Hematopoietic multipotent progenitor cell treated with erythropoietin and hydrocortisone succinate and interleukin-3 and kit ligand, for 17 days (in vitro differentiated cells): Measurements from ENCODE around the gene LDLRAD4.

Source experiments
- DNase-seq: peaks from one replicate; pipeline ENCODE4 v3.0.0-alpha.2; 2015; ENCODE audit warnings: low spot score

Gene LDLRAD4

DNA sequence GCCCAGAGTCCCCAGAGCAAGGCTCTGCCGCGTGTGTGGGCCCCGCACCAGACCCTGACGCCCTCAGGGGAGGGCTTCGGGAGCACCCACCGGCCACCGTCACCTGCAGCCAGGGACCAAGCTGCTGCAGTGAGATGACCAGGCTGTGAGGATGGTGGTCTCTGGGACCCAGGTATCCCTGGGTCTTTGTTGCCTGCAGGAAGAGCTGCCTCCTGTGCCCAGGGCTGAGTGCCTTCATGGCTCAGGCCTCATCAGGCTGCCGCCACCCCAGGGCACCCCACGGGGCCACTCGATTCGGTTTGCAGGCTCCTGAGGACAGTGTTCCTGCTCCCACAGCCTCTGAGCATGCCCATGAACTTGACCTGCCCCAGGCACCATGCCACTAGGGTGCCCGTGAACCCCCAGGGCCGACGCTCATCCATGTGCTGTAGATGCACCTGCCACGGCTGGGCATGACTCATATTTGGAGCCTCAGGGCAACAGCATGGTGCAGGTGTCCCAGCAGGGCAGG, 398.0 kb downstream of the LDLRAD4 start:
- DNase-seq: no peak

- no peak for DNase-seq
Observed at GRCh38 chr18:13617826-13618515, 399.4 kb downstream of the LDLRAD4 start.

- DNase-seq: no peak
Observed at GRCh38 chr18:13618760-13619438, 400.3 kb downstream of the LDLRAD4 start.

DNA sequence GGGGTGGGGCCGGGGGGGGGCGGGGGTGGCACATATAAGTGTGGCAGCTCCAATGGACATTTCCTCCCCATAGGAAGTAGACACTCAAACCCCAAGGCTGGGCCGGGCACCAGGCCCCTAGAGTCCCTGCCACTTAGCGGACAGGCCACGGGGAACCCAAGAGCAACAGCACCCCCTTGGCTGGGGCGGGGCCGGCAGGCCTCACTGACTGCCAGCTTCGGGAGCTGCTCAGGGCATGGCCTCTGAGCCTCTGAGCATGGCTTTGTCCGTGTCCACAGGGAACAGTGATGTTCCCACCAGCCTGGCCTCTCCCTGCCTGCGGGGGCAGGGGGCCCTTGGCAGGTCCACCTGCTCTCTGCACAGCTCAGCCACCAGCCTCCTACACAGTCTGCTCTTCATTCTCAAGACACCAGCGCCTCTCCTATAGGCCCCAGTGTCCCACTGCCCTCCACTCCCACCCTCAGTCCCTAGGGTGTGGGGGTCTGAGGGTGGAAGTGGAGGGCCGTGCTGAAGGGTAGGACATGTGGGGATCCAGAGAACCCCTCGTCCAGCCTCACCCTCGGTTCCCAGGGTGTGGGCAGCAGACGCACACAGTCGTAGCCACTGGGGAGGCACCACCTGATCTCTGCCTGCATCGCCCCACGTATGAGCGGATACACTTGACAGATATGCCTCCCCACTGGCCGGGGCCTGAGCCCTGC, 401.1 kb downstream of the LDLRAD4 start:
- DNase-seq: no peak

DNA sequence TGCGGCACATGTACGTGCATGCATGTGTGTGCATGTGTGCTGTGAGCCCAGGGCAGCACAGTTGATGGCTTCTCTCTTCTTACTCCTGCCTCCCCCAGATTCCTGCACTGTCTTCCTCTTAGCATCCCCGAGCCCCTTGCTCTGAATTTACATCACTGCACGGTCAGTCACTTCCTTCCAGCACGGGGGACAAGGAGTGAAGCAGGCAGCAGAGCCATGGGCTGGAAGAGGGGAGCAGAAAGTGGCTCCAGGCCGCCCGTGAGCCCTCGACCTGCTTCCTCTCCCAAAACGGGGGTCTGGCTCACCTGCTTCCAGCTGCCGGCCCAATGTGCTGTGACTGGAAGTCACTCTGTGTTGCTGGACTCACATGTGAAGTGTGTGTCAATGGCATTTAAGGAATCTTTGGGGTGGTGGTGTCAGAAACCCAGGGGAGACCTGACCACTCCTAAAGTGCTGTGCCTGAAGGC, 401.7 kb downstream of the LDLRAD4 start:
- DNase-seq: no peak

GRCh38 chr18:13620818-13621445, 402.4 kb downstream of the LDLRAD4 start:
- no peak for DNase-seq

DNA sequence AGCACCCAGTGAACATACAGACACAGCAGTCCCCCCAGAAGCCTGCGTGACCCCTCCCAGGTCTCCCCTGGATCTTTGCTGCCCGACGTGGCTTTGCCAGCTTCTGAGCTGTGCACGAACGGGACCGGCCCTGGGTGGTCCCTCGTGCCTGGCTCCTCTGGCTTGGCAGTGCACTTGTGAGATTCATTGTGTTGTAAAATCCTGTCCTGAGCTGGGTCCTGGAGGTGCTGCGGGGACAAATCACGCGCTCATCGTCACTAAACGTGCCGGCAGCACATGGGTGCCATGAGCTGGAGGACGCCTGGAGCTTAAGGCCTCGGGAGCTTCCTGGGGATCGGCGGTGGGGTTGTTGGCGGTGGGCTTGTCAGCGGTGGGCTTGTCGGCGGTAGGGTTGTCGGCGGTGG, 402.9 kb downstream of the LDLRAD4 start:
- DNase-seq: no peak

DNA sequence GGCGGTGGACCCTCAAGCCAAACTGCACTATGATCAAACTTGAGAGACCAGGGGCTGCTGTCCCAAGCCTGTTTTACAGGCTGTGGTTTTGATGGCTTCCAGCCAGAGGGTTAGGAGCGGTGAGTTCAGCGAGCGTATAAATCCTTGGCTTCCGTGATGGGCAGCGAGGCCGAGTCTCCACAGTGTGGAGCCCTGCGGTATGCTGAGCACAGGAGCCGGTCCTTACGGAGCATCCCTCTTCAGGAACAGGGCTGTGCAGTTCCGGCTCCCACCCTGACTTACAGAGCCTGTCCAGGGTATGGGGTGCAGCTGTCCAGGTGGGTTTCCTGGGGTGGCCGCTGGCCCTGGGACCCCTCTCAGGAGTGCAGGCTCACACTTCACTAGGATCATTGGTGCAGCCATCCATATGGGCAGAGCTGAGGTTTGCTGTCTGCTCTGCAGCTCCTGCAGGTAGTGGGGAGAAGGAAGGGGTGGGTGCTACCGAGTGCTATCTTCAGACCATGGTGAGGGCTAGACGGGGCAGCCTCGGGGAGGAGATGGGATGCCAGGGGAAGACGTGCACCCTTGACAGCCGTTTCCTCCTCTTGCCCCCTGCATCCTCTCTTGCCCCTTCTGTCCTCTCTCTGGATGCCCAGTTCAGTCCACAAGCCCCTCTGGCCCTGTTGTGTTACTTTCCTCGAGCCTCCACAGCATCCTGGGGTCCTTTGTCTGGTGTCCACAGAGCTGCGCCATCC, 403.5 kb downstream of the LDLRAD4 start:
- DNase-seq: no peak

DNA sequence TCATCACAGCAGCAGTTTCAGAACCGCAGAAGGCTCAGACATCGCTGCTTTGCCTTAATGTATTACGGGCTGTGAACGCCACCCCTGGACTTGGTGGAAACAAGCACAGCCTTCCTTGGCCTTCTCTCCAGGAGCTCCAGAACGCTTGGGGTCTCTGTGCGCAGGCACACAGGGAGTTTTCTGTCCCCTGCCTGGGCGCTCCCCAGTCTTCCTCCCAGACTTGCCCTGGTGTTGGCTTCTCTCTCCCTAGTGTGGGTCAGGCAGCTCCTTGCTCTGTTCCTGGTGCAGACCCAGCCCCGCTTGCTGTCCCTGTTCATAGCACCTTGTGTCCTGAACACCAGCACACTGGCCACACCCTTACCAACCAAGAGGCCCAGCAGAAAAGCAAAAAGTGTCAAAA, 404.2 kb downstream of the LDLRAD4 start:
- no peak for DNase-seq

GRCh38 chr18:13623348-13623747, 404.8 kb downstream of the LDLRAD4 start:
- DNase-seq: no peak

DNA sequence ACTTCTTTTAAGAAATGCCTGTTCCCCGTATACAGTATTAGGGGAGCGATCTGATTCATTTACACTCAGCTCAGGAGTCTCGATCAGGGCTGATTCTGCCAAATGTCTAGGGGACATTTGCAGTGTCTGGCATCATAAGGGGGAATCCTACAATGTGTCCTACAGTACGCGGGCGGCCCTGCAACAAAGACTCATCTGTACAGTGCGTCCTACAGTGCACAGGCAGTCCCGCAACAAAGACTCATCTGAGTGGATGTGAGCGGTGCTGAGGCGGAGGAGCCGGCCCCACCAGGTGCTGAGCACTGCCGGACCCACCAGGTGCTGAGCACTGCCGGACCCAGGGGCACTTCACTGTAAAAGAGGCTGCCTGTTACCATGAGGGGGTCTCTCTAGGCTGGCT, 405.3 kb downstream of the LDLRAD4 start:
- no peak for DNase-seq

DNA sequence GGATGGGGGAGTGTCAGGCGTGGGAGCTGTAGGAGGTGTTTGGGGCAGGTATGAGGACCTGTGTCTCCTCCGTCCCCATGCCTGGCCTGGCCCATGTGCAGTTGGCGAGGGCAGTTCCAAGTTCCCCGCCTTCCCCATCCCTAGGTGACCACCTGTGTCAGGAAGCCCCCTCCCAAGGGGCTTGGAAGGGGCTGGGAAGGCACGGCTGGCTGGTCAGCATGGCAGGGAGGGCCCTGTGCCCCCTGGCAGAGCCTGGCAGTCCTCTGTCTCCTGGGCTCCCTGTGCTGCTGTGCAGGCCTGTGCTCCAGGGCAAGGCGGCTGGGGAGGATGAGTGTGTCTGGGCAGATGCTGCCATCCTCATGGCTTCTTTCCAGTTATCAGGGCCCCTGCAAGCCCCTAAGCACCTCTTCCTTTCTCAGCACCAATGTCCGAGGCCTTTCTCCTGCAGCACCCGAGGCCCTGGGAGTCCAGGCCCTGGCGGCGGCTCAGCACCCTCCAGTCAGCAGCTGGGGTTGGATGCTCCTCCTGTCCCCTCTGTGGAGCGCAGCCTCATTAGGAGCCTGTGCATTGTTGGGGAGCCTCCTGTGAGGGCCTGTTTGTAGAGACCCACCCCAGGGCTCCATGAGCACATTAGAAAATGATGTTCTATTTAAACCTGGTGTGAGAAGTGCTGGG, 406.1 kb downstream of the LDLRAD4 start:
- DNase-seq: no peak

DNA sequence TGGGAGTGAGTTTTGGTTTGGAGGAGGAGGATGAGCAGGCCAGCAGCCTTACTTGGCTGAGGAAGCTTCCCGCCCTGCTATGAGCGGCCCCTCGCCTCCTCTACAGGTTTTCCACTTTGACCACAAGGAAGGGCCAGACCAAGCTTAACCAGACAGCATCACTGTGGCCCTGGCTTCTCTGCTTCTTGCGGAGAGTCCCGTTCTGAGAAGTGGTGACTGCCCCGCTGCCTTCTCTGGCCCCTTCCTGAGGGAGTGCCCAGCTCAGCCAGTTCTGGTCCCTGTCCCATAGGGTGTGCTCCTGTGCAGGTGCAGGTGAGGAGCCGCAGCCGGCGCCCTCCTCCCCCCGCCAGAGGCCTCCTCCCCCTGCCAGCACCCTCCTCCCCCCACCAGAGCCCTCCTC, 406.8 kb downstream of the LDLRAD4 start:
- DNase-seq: no peak

GRCh38 chr18:13625843-13626543, 407.4 kb downstream of the LDLRAD4 start:
- DNase-seq: no peak

DNA sequence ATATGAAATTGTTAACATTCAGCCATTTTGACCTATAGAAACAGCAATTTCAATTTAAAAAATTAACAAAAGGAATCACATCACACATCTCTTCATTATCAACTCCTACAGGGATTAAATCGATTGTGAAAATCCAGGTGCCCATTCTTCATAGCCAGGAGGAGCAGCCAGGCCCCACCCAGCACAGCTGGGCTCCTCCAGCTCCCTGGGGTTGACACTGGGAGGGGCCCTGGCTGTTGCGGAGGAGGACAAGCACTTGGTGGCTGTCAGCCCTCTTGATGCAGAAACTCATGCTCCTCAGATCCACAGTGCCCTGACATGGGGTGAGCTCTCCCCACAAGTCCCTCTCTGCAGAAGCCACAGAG, 408.0 kb downstream of the LDLRAD4 start:
- DNase-seq: no peak

- DNase-seq: no peak
Observed at GRCh38 chr18:13627639-13628038, 409.1 kb downstream of the LDLRAD4 start.

GRCh38 chr18:13628211-13628610, 409.7 kb downstream of the LDLRAD4 start:
- no peak for DNase-seq

- DNase-seq: peak; percentile 8
Observed at GRCh38 chr18:13629841-13630715, 411.5 kb downstream of the LDLRAD4 start.

- no peak for DNase-seq
Observed at GRCh38 chr18:13630716-13631268, 412.2 kb downstream of the LDLRAD4 start.
